ENCODE data around the gene ABHD12.

DNA sequence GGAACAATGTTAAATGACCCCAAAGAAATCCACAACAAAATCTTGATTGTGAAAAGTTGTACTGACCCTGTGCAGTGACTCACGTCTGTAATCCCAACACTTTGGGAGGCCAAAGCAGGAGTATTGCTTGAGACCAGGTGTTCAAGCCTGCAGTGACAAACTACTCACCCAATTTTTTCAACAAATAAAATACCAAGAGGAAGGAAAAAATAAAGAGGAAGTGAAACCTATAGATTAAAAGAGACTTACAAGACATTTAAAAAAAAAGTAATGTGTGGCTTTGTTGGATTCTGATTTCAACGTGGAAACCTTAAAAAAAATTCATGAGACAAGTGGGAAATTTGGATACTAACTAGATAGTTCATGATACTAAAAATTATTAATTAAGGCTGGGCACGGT, 48.7 kb upstream of the ABHD12 start:
- no peak for TF ChIP-seq ZFP30 (CRISPR knock-in tag; IDR thresholded peaks at IDR 0.05)
- no peak for TF ChIP-seq ARNTL (CRISPR knock-in tag; IDR thresholded peaks at IDR 0.05; ENCODE audit: borderline replicate concordance, low read depth)
- TF ChIP-seq GLIS3 (CRISPR knock-in tag; IDR thresholded peaks at IDR 0.05), result no peak
- no peak for TF ChIP-seq BACH2 (CRISPR knock-in tag; IDR thresholded peaks at IDR 0.05; ENCODE audit: borderline replicate concordance)
- TF ChIP-seq TCF4 (CRISPR knock-in tag; IDR thresholded peaks at IDR 0.05; ENCODE audit: borderline replicate concordance), result no peak
- TF ChIP-seq, protein P1, sequence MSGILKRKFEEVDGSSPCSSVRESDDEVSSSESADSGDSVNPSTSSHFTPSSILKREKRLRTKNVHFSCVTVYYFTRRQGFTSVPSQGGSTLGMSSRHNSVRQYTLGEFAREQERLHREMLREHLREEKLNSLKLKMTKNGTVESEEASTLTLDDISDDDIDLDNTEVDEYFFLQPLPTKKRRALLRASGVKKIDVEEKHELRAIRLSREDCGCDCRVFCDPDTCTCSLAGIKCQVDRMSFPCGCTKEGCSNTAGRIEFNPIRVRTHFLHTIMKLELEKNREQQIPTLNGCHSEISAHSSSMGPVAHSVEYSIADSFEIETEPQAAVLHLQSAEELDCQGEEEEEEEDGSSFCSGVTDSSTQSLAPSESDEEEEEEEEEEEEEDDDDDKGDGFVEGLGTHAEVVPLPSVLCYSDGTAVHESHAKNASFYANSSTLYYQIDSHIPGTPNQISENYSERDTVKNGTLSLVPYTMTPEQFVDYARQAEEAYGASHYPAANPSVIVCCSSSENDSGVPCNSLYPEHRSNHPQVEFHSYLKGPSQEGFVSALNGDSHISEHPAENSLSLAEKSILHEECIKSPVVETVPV (CRISPR knock-in tag; IDR thresholded peaks at IDR 0.05), result no peak
- no peak for TF ChIP-seq ZNF565 (CRISPR knock-in tag; conservative IDR thresholded peaks at IDR 0.05; ENCODE audit: low read depth)
- TF ChIP-seq SNAI2 (CRISPR knock-in tag; IDR thresholded peaks at IDR 0.05), result no peak
- no peak for TF ChIP-seq ISL1 (CRISPR knock-in tag; IDR thresholded peaks at IDR 0.05)
